ENCODE results near the gene PAFAH2. TPM values are rescaled to one million over a fixed set of nuclear protein-coding genes. Genes with fewer than 3 reads are reported as not detected.

The PAFAH2 gene
- total and polyA plus RNA-seq, 12 donors = 6.6 to 32.8 (median 13.6) TPM

DNA sequence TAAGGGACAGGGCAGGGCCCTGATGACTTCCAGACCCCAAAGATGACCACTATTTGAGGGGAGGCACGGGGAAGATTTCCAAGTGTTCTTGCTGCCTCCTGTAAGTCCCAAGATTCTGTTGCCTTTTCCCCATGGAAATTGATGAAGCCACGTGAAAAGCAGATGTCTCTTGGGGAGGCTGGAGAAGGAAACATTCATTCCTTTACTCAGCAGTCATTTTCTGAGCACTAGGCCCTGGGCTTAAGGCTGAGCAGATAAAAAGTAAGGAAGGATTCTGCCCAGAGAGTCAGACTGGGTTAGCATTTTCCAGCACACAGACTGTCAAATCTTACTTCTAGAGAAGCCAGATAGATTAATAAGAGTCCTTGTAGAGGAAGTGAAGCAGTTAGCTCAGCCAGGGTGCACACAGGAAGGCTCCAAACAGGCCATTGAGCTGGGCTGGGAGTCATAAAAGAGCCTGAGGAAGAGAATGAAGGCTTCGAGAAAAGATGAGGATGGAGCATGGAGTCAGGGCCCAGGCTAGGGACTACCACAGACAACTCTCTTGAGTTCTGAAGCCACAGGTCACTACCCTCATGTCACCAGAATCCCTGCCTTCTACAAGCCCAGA is 33.9 kb upstream of the PAFAH2 start:
- 72 to 94% (median 84%) methylated on average over 3 of the region's 3 CpGs for WGBS, 4 donors
- Histone ChIP-seq H3K4me3 (no peak overlapping the region), H3K4me1 (replicated peaks in 1 of 2) (peaks cover 11 to 15% of the 10 kb centered on the region in 2 donors), H3K27ac (no peak overlapping the region), H3K9me3 (replicated peaks in 1 of 3) (no peaks in the 10 kb centered on the region), H3K27me3 (no peaks in the 10 kb centered on the region), H3K36me3 (replicated peaks in 1 of 2) (no peaks in the 10 kb centered on the region)
- intact Hi-C loops (cut with DNase I) = loop anchor here in 1 of 2 donors (10.0 kb wide), 1 partner anchor 133 kb away; the partner anchor contains the start of genes C1orf232 and ZNF593
- TF ChIP-seq POLR2A (IDR thresholded peaks at IDR 0.05) (no peak), CTCF (IDR thresholded peaks at IDR 0.05) (no peak)
- DNase-seq = no peak

DNA sequence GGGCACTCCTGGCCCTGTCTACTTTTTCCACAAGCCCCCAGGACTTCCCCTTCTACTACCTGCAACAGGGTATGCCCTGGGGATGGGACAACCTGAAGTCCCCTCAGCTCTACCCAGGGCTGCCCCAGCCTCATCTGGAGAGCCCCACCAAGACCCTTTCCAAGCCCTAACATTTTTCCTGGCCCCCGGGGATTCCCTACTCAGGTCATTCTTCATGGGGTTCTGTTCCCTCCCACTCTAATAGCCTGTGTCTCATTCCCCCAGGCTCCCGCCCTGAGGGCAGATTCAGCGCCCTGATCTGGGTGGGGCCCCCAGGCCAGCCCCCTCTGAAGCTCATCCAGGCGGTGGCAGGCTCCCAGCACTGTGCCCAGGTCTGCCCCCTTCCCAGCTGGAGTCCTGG is 33.3 kb upstream of the PAFAH2 start:
- DNase-seq = no peak
- no peaks in the 10 kb centered on the region for H3K9me3 ChIP-seq (replicated peaks in 1 of 3)
- H3K36me3 ChIP-seq (replicated peaks in 1 of 2) = no peaks in the 10 kb centered on the region
- H3K27ac ChIP-seq = no peak overlapping the region
- intact Hi-C loops (cut with DNase I) = loop anchor here in 1 of 2 donors (10.0 kb wide), 1 partner anchor 134 kb away; the partner anchor contains the start of genes C1orf232 and ZNF593
- H3K4me1 ChIP-seq (replicated peaks in 1 of 2) = peaks cover 6 to 10% of the 10 kb centered on the region in 2 donors
- H3K4me3 ChIP-seq = no peak overlapping the region
- no peak for TF ChIP-seq CTCF (IDR thresholded peaks at IDR 0.05)
- no peaks in the 10 kb centered on the region for H3K27me3 ChIP-seq
- WGBS, 4 donors = 82 to 95% (median 88%) methylated on average over 4 of the region's 4 CpGs

DNA sequence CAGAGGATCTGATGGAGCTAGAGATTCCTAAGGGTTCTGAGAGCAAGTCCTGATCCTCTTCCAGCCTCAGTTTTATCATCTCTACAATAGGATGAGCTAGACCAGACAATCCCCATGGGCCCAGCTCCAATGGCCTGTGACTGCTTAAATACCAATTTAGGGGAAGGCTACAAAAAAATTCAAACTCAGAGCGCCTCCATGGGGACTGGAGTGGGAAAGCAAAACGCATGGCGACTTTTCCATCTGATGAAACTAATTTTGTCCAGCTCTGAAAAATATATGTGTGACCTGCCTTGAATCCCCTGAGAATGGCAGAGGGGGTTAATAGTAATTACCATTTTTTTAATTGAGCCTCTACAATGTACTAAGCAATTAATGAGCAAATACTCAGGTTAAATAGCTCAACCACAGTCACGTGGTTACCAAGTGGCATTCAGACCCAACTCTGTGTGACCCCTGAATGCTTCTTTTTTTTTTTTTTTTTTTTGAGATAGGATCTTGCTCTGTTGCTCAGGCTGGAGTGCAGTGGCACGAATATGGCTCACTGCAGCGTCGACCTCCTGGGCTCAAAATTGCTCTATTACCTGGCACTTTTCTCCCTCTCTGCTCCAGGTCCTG is 32.1 kb upstream of the PAFAH2 start:
- Histone ChIP-seq H3K4me1 (replicated peaks in 1 of 2) (peaks cover 3 to 5% of the 10 kb centered on the region in 2 donors), H3K36me3 (replicated peaks in 1 of 2) (no peaks in the 10 kb centered on the region), H3K27ac (no peak overlapping the region), H3K9me3 (replicated peaks in 1 of 3) (no peaks in the 10 kb centered on the region), H3K4me3 (no peak overlapping the region), H3K27me3 (no peaks in the 10 kb centered on the region)
- DNase-seq = no peak
- 84 to 90% (median 86%) methylated on average over 7 of the region's 7 CpGs for WGBS, 4 donors
- intact Hi-C loops (cut with DNase I) = loop anchor here in 1 of 2 donors (10.0 kb wide), 1 partner anchor 135 kb away; the partner anchor contains the start of genes C1orf232 and ZNF593
- TF ChIP-seq POLR2A (IDR thresholded peaks at IDR 0.05) (no peak), CTCF (IDR thresholded peaks at IDR 0.05) (no peak)

DNA sequence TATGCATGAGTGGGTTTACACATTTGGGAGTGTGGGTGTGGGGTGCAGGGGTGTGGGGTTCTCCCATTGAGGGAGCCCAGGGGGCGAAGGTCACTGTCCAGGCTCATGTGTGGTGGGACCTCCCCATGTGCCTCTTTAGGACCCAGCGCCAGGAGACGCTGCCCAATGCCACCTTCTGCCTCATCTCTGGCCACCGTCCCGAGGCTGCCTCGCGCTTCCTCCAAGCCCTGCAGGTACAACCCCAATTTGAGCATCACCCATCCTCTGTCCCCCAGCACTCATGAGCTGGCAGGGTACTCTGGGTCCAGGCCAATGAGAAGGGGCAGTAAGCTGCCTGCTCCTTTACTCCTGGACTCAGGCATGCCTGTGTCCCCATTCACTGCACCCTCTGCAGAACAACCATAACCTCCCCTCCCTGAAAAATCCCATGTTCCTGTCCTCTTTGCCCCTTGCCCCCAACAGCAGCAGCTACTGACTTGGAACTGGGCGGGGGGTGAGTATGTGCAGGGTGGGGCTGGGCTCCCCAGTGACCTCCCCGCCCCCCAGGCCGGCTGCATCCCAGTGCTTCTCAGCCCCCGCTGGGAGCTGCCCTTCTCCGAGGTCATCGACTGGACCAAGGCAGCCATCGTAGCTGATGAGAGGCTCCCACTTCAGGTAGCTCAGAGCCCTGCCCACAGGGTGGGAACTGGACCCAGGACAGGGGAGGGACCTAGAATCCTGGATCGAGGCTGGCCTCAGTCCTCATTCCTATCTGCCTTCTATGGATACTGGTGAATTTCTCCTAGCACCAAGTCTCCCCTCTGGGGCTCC is 31.4 kb upstream of the PAFAH2 start:
- DNase-seq = no peak
- no peak for TF ChIP-seq CTCF (IDR thresholded peaks at IDR 0.05)
- no peak for TF ChIP-seq POLR2A (IDR thresholded peaks at IDR 0.05)
- Histone ChIP-seq H3K27me3 (no peaks in the 10 kb centered on the region), H3K9me3 (replicated peaks in 1 of 3) (no peaks in the 10 kb centered on the region), H3K27ac (no peak overlapping the region), H3K36me3 (replicated peaks in 1 of 2) (no peaks in the 10 kb centered on the region), H3K4me3 (no peak overlapping the region), H3K4me1 (replicated peaks in 1 of 2) (peaks cover 0 to 3% of the 10 kb centered on the region in 2 donors)
- 73 to 89% (median 76%) methylated on average over 6 to 15 of the region's 15 CpGs for WGBS, 4 donors
- intact Hi-C loops (cut with DNase I) = no loop called here

Measured in adrenal gland (tissue), 12 donors.